T-helper 1 cell (primary cell): ENCODE results near the gene CMPK2.
"Not testable (repeated sequence)": the region's sequence is repeated elsewhere in the genome, so short reads cannot be mapped to it uniquely, and the experiment has no call there.

Experiments
- DNase-seq, 5 donors: peaks; one replicate each; pipeline ENCODE4 v3.0.0-alpha.2; 2012 to 2020
- total RNA-seq, 4 donors: gene quantifications; one replicate each; lab custom pipeline; 2026; lab: John Stamatoyannopoulos, UW

The CMPK2 gene, protein sequence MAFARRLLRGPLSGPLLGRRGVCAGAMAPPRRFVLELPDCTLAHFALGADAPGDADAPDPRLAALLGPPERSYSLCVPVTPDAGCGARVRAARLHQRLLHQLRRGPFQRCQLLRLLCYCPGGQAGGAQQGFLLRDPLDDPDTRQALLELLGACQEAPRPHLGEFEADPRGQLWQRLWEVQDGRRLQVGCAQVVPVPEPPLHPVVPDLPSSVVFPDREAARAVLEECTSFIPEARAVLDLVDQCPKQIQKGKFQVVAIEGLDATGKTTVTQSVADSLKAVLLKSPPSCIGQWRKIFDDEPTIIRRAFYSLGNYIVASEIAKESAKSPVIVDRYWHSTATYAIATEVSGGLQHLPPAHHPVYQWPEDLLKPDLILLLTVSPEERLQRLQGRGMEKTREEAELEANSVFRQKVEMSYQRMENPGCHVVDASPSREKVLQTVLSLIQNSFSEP
- 9.1 to 11.7 (median 10.7) reads per million in 4 donors for total RNA-seq

DNA sequence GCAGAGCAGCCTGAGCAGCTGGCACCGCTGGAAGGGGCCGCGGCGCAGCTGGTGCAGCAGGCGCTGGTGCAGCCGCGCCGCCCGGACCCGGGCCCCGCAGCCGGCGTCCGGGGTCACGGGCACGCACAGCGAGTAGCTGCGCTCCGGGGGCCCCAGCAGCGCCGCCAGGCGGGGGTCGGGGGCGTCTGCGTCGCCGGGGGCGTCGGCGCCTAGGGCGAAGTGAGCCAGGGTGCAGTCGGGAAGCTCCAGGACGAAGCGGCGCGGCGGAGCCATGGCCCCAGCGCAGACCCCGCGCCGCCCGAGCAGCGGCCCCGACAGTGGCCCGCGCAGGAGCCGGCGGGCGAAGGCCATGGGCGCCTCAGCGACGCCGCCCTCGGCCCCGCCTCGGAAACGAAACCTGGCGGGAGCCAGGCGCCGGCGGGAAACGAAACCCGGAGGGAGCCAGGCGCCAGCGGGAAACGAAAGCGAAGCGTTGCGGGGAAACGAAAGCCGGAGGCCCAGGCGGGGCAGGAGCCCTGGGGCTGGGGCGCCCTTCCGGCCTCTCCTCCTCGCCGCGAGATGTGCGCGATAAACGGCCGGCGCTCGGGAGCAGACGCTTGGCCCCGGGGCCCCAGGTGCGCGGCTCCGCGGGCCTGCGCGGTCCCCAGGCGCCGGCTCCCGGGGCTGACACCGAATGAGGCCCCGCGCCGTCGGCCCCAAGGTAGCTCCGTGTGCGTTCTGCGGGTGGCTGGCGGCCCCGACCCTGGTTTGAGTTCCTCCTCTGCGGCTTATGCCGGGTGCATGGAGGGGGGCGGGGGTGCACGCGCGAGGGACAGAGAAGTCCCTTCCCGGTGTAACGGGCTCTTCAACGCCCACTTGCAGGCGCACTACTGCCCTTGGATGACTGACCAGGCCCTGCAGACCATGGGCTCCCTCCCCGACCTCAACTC, at the start of gene CMPK2:
Gene CMPK2, minus strand, starts transcription at position 562 of the 929 bp plus-strand sequence. Its CDS starts 211 bp downstream, at position 351.
- DNase-seq: peak; percentile 61 to 88 (median 74)

DNA sequence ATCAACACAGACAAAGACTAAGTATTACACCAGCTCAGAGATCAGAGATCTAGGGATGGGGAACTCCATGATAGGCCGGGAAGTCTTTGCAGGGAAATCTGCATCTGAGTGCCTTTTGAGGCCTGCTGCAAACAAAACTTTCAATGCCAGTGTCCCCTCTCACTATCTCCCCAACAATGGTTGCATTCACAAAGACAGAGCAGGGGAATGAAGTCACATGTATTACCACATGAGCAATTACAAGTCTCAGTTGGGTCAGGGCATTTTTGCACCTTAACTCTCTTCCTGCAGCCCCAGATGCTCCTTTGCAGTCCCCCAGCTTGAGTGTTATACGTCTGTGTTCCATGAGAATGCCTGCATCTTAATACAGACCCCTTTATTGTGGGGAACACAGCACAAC, 49.7 kb upstream of the CMPK2 start:
- DNase-seq: no peak

- DNase-seq: no peak
These were observed 49.1 kb upstream of the CMPK2 start for GRCh38 chr2:6914828-6915227.

DNA sequence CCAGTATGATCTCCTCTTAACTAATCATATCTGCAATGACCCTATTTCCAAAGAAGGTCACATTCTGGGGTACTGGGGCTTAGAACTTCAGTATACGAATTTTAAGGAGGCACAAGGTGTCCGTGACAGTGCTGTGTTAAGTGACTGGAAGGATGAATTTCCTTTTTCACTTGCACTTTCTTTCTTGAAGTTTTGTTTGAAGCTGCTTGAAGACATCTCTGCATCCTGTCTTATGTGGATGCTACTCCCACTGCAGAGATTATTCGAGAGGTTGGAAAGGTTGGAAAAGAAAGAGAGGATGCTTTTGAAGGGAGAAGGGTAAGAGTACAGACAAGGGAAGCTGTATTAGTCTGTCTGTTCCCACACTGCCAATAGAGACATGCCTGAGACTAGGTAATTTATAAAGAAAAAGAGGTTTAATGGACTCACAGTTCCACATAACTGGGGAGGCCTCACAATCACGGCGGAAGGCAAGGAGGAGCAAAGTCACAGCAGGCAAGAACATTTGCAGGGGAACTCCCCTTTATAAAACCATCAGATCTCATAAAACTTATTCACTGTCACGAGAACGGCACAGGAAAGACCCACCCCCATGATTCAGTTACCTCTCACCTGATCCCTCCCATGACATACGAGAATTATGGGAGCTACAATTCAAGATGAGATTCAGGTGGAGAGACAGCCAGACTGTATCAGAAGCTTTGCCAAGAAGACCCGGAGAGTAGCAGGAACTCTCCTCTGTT, 47.9 kb upstream of the CMPK2 start:
- peak in 3 of 5 donors; percentile 17 to 43 (median 28) for DNase-seq

GRCh38 chr2:6911721-6912120, 46.0 kb upstream of the CMPK2 start:
- no peak for DNase-seq

DNA sequence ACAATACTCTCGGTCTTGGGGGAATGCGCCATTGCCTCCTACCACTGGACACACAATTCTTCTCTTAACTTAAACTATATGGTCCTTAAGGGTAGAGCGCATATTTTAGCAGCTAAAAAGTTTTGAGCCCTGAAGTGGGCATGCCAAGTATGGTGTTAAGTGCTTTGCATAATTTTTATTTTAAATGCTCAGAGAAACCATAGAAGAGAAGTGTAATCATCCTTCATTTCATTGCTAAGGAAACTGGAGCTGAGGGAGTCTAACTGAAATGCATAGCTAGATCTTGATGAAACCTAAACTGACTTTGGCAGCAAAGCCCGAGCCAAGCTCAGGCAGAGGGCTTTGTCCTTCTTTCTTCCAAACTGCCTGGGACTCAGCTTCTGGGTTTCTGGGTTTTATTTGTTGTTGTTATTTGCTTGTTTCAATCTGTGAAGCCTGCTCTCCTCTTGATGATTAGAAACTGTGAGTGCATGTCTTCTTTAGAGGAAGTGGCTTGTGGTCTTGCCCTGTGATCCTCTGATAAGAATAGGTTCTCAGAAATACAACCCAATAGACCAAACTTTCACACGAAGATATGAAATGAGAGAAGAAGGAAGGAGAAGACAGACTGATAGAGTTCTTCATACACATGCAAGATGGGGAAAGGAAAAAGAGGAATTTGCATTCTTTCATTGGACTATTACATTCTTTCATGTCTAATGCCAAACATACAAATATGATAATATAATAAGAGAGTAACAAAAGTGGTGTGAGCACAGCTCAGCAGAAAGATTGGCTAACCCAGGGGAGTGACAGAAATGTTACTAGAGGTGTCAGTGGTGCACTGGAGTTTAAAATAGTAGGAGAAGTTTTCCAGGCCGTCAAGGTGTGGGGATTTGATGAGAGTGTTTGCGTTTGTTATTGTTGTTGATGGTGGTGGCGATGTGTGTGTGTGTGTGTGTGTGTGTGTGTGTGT, 44.0 kb upstream of the CMPK2 start:
- DNase-seq: peak in 3 of 5 donors; percentile 27 to 84 (median 45)

- DNase-seq: peak in 1 of 5 donors; percentile 30
These were observed 42.6 kb upstream of the CMPK2 start for GRCh38 chr2:6908291-6908690.

DNA sequence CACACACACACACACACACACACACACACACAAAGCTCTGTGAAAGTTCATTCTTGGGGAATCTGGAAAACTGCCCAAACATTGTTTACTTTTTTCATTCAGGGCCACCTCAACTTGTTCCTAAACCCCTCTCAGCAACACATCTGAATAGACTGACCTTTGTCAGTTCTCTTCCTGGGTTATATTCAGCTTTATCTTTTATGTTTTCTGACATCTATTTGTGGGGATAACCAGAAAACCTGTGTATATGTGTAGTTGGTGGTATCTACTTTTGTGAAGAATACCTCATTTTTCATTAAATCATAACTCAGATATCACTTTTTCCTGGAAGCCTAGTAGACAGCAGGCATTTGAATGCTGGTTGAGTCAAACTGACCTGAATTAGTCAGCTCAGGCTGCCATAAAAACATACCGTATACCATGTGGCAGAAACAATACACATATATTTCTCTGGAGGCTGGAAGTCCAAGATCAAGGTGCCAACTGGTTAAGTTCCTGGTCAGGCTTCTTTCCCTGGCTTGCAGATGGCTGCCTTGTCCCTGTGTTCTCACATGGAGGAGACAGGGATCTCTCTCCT, 40.5 kb upstream of the CMPK2 start:
- DNase-seq: peak in 1 of 5 donors; percentile 65

GRCh38 chr2:6905668-6906067, 40.0 kb upstream of the CMPK2 start:
- DNase-seq: no peak

DNA sequence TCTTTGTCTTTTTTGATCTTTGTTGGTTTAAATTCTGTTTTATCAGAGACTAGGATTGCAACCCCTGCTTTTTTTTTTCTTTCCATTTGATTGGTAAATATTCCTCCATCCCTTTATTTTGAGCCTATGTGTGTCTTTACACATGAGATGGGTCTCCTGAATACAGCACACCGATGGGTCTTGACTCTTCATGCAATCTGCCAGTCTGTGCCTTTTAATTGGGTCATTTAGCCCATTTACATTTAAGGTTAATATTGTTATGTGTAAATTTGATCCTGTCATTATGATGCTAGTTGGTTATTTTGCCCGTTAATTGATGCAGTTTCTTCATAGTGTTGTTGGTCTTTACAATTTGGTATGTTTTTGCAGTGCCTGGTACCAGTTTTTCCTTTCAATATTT, 36.9 kb upstream of the CMPK2 start:
- not testable (repeated sequence) for DNase-seq

DNA sequence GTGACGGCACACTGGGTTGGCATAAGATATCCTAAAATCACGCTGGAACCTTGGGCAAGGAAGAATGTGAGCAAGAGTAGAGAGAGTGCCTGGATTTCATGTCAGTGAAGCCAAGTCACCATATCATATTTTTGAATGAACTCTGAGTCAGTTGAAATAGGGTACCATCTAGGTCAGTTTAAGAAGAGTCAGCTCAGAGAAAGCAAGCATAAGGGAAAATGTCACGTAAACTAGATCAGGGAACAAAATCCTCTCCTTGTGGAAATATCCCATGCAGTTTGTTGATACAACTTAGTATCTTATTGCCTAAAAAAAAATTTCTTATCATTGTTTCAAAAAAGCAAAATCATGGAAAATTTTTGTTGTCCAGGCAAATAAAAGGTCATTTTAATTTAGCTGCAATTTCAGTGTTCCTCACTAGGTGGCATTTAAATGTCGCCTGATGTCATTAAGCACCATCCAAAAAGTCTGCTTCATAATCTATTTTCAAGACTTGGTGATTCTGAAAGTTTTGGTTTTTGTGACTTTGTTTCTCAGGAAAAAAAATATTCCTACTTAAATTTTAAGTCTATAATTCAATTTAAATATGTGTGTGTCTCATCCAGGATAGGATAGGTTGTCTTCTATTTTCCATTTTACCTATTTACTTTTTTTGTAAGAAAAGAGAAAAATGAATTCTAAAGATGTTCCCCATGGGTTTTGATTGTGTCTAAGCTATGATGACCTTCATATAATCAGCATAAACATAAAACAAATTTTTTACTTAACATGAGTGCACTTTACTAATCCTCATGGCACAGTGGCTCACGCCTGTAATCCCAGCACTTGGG, 31.4 kb upstream of the CMPK2 start:
- peak in 1 of 5 donors; percentile 34 for DNase-seq

DNA sequence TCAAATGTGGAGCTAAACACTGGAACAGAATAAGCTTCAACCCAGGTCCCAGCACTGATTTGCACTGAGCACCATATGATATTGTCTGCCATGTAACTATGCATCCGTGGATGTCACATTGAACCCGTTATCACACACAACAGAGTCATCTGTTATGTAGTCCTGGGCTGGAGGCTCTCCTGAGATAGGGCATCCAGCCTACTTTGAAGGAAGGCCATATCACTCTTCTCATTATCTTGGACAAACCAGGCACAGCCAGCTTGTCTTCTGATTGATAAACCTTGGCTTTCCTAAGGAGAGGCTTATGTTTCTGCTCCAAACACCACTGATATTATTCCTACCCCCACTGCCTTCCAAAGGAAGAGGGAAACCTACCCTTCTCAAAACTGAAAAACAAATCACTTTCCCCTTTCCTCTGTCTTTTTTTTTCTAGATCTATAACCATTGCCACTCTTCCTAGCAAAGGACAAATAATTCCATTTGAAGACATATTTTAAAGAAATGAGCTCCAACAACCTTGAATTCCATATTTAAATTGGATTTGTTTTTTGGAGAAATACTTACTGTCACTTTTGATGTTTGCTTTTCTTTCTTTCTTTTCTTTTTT, 28.3 kb upstream of the CMPK2 start:
- no peak for DNase-seq

DNA sequence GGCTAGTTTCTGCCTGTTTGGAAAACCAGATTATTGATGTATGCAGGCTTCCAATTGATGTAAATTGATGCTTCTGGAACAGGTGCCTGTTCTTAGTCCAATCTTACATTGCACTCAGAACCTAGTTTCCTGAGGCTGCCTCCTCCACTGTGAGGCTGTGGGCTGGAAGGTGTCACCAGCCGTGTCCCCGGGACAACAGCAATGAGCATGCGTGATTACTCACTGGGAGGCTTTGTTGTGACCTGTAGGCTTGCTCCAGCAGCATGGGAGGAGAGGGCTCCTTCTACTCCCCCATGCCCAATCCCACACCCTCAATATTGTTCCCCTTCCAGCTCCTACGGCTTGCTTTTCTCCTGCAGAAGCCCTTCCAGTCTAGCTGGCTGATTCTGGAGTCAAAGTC, 23.0 kb upstream of the CMPK2 start:
- no peak for DNase-seq

DNA sequence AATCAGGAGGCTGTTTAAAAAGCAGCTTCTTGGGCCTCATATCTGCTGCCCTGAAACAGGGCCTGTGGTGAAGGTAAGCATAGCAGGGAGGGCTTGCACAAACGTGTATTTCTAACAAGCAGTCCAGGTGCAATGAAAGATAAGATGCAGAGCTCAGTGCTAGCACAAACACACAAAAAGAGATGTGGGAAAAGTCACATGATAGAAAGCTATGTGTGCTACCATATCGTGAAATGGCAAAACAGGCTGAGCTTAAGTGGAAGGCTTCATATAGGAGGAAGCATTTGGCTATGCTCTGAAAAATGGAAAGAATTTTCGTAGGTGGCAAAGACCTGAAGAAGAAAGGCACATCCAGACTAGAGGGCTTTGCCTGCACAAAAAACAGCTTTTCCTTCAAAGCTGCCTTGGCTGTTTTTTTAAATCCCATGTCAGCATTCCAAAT, 22.1 kb upstream of the CMPK2 start:
- DNase-seq: no peak

- no peak for DNase-seq
These were observed 20.3 kb upstream of the CMPK2 start for GRCh38 chr2:6885968-6886367.

DNA sequence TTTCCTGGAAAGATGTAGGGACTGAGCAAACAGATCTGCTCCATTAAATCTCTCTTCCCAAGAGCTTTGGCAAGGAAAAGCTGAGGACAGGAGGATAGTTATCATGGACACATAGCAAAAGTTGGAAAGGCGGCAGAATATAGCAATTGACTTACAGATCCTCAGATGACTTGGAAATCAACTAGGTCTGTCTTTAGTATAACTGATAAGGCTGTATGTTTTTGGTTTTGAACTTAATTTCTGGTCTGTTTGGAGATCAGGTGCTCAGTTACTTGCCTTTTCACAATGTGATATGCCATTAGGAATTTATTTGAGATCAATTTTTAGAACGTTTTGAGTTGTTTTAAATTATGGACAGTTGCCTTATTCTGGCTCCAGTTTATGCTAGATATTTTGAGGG, 19.8 kb upstream of the CMPK2 start:
- no peak for DNase-seq

DNA sequence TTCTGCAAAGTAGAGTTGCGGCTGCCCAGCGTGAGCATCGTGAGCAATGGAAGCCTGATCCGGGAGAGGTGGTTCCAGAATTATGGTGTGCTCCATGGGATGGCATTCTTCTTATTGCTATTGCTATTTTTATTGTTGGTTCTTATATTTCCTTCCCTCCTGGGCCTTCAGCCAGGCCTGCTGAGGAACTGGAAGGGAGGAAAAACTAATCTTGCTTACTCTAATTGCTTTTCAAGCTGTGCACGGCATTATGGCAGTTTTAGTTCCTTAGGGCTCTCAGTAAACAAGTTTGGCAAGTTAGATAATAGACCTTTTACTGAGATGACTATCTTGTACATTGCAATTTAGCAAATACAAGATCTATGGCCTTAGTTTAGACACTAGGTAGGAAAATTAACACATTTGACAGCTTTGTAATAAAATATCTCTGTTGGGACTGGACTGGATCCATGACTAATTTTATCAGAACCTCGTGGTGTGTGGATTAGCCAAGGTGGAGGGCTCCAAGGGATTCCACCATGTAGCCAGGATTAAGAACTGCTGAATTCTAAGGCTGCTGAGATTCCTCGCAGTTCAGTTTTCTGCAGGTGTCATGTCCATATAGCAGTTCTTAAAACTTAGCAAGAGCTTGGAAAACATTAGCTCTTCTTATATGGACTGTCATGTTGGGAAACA, 17.9 kb upstream of the CMPK2 start:
- no peak for DNase-seq

GRCh38 chr2:6881516-6881915, 15.8 kb upstream of the CMPK2 start:
- DNase-seq: no peak

GRCh38 chr2:6881046-6881445, 15.3 kb upstream of the CMPK2 start:
- DNase-seq: no peak
